Upper lobe of left lung (tissue), 4 donors: ENCODE measurements around the gene RAB36.

ENCODE experiments used
- POLR2A ChIP-seq, 4 donors: fragments of 450-650 bp; IDR thresholded peaks; one replicate each; pipeline ENCODE4 v1.5.1; 2016 to 2017; ENCODE audit warnings: antibody characterized with exemption in 4 of 4, mild to moderate bottlenecking in 2 of 4
- TF ChIP-seq, protein P1 (sequence below), 6 experiments: fragments of 450-650 bp in 4 of 6; fragments of 200-600 bp in 2 of 6; sonication (generic) in 2 of 6; IDR thresholded peaks; one replicate each; pipeline ENCODE4 v1.5.1; 2016 to 2019; ENCODE audit warnings: antibody characterized with exemption in 6 of 6

DNA sequence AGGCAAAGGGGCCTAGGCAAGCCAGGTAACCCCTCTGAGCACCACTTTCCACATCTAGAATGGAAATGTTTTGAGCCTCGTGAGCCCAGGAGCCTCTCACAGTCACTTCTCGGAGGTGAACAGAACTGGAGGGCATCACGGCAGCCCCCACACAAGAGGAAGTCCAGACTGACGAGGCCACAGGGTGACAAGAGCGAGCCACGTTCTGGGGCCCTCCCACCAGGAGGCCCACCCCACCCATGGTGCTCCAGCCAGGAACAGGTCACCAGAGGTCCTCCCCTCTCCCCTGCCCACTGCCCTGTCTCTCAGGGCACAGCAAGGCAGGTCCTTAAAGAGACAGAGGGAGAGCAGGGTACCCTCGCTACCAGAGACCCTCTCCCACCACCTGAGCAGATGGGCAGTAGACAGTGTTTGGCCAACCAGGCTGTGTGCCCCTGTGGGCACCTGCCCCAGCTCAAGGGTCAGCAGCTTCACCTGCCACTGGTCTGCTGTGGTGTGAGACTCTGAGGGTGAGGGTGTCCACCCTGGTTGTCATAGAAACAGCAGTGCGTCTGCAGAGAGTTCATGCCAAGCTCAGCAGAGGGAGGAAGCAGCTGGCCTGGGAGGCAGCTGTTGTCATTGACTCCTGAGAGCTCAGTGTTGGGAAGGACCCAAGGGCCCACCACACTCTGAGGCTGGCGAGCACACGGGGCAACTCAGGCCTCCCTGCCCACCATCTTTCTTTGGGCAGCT is 34.9 kb upstream of the RAB36 start:
- TF ChIP-seq, protein P1, sequence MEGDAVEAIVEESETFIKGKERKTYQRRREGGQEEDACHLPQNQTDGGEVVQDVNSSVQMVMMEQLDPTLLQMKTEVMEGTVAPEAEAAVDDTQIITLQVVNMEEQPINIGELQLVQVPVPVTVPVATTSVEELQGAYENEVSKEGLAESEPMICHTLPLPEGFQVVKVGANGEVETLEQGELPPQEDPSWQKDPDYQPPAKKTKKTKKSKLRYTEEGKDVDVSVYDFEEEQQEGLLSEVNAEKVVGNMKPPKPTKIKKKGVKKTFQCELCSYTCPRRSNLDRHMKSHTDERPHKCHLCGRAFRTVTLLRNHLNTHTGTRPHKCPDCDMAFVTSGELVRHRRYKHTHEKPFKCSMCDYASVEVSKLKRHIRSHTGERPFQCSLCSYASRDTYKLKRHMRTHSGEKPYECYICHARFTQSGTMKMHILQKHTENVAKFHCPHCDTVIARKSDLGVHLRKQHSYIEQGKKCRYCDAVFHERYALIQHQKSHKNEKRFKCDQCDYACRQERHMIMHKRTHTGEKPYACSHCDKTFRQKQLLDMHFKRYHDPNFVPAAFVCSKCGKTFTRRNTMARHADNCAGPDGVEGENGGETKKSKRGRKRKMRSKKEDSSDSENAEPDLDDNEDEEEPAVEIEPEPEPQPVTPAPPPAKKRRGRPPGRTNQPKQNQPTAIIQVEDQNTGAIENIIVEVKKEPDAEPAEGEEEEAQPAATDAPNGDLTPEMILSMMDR (IDR thresholded peaks at IDR 0.05): no peak
- no peak for TF ChIP-seq POLR2A (IDR thresholded peaks at IDR 0.05)
